Trophoblast cell (in vitro differentiated cells and primary cell): ENCODE measurements around the gene CDC42SE2.

Experiments
- DNase-seq, 2 donors: peaks; one replicate each; pipeline ENCODE4 v3.0.0-alpha.2; 2016
- H2AFZ ChIP-seq: 2 replicates; pipeline ENCODE4 v1.6.1; 2013; ENCODE audit warnings: low read length, moderate library complexity, mild to moderate bottlenecking; ENCODE audit not compliant: insufficient read depth, poor library complexity
- H2AK5ac ChIP-seq: 2 replicates; pipeline ENCODE4 v1.6.1; 2013; ENCODE audit warnings: mild to moderate bottlenecking, low read length
- H2BK120ac ChIP-seq: 2 replicates; pipeline ENCODE4 v1.6.1; 2013; ENCODE audit warnings: low read length, mild to moderate bottlenecking, moderate library complexity; ENCODE audit not compliant: insufficient read depth, poor library complexity
- H2BK12ac ChIP-seq: 2 replicates; pipeline ENCODE4 v1.6.1; 2013; ENCODE audit warnings: mild to moderate bottlenecking, low read length, moderate library complexity
- H2BK5ac ChIP-seq: 2 replicates; pipeline ENCODE4 v1.6.1; 2013; ENCODE audit warnings: low read length, low read depth, moderate library complexity, mild to moderate bottlenecking; ENCODE audit not compliant: poor library complexity
- H3K14ac ChIP-seq: 2 replicates; pipeline ENCODE4 v1.6.1; 2013; ENCODE audit warnings: mild to moderate bottlenecking, low read length
- H3K18ac ChIP-seq: 2 replicates; pipeline ENCODE4 v1.6.1; 2013; ENCODE audit warnings: mild to moderate bottlenecking, low read length
- H3K23ac ChIP-seq: 2 replicates; pipeline ENCODE4 v1.6.1; 2013; ENCODE audit warnings: low read length
- H3K27ac ChIP-seq: 2 replicates; pipeline ENCODE4 v1.5.1; 2013; ENCODE audit warnings: low read depth, mild to moderate bottlenecking, inconsistent platforms, low read length, moderate library complexity
- H3K27me3 ChIP-seq: 2 replicates; pipeline ENCODE4 v1.6.1; 2013; ENCODE audit warnings: inconsistent platforms, mild to moderate bottlenecking, low read length, moderate library complexity; ENCODE audit not compliant: insufficient read depth
- H3K36me3 ChIP-seq, 2 experiments: 1 replicate in 1 of 2; 2 replicates in 1 of 2; pipeline ENCODE4 v1.6.1; 2013; ENCODE audit warnings: low read length in 2 of 2, mild to moderate bottlenecking in 2 of 2, moderate library complexity in 1 of 2; ENCODE audit not compliant: insufficient read depth in 2 of 2, control insufficient read depth in 1 of 2
- H3K4ac ChIP-seq: 2 replicates; pipeline ENCODE4 v1.6.1; 2013; ENCODE audit warnings: low read depth, mild to moderate bottlenecking, low read length, moderate library complexity
- H3K4me1 ChIP-seq, 2 experiments: 1 replicate in 1 of 2; 2 replicates in 1 of 2; pipeline ENCODE4 v1.6.1; 2013; ENCODE audit warnings: low read length in 2 of 2, mild to moderate bottlenecking in 2 of 2, moderate library complexity in 1 of 2; ENCODE audit not compliant: insufficient read depth in 2 of 2, control insufficient read depth in 1 of 2
- H3K4me2 ChIP-seq: 2 replicates; pipeline ENCODE4 v1.6.1; 2013; ENCODE audit warnings: inconsistent platforms, mild to moderate bottlenecking, low read length, moderate library complexity
- H3K4me3 ChIP-seq: 2 replicates; pipeline ENCODE4 v1.5.1; 2013; ENCODE audit warnings: mild to moderate bottlenecking, low read depth, low read length, inconsistent platforms
- H3K79me1 ChIP-seq: one replicate; pipeline ENCODE4 v1.6.1; 2013; ENCODE audit warnings: low read length
- H3K79me2 ChIP-seq: 2 replicates; pipeline ENCODE4 v1.6.1; 2013; ENCODE audit warnings: low read length, mild to moderate bottlenecking; ENCODE audit not compliant: control insufficient read depth, insufficient read depth, poor library complexity
- H3K9ac ChIP-seq: 2 replicates; pipeline ENCODE4 v1.6.1; 2013; ENCODE audit warnings: mild to moderate bottlenecking, low read length
- H3K9me3 ChIP-seq: 2 replicates; pipeline ENCODE4 v1.6.1; 2013; ENCODE audit warnings: low read depth, mild to moderate bottlenecking, control low read depth, inconsistent platforms, low read length; ENCODE audit not compliant: insufficient read depth
- H4K12ac ChIP-seq: 2 replicates; pipeline ENCODE4 v1.6.1; 2013; ENCODE audit warnings: low read depth, mild to moderate bottlenecking, low read length, moderate library complexity
- H4K8ac ChIP-seq: 2 replicates; pipeline ENCODE4 v1.6.1; 2013; ENCODE audit warnings: low read depth, mild to moderate bottlenecking, low read length, moderate library complexity
- H4K91ac ChIP-seq: one replicate; pipeline ENCODE4 v1.6.1; 2013; ENCODE audit warnings: low read depth, mild to moderate bottlenecking, low read length, moderate library complexity
- WGBS: extraction: QIAGEN DNeasy Blood & Tissue Kit; methylation state at CpG from one replicate; pipeline ENCODE4 v1.1.7; 2013; ENCODE audit warnings: missing lambda C conversion rate; ENCODE audit not compliant: insufficient read length, insufficient coverage; ENCODE audit errors: extremely low coverage; 5-methylcytosine and 5-hydroxymethylcytosine counted together

CDC42SE2 gene

DNA sequence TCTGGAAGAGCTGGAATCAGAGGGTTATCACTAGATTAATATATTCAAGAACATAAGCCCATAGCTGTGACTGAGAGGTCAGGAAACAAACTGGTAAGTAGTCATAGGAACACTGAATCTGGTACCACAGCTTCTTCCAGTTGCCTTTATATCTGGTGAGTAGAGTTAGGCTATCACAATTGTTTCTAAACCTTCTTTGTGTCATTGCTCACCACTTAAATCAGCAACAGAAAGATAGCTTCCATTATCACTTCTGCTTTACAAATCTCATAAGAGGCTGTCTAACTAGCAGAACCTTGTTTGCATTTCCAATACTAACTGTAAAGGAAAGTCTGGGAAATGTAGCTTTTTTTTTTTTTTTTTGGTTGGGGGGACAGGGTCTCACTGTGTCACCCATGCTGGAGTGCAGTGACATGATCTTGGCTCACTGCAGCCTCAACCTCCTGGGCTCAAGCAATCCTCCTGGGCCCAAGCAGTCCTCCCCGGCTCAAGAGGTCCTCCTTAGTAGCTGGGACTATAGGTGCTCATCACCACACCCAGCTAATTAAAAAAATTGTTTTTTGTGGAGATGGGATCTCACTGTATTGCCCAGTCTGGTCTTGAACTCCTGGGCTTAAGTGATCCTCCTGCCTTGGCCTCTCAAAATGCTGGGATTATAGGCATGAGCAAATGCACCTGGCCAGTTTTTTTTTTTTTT, 22.0 kb downstream of the CDC42SE2 start:
- no peak for DNase-seq
- H3K4ac ChIP-seq = no peak overlapping the region
- WGBS = no CpG with 5 or more reads among the region's 1 CpG

DNA sequence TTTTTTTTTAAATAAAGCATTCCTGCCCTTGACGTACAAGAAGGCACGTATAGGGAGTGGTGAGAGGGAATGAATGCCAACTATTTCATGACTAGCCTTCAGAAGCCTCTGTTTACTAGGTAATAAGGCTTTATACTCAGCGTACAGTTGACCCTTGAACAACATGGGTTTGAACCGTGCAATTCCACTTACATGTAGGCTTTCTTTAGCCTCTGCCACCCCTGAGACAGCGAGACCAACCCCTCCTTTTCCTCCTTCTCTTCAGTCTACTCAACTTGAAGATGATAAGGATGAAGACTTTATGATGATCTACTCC, 22.5 kb downstream of the CDC42SE2 start:
- Histone ChIP-seq H4K8ac (no peak overlapping the region), H3K9ac (no peak overlapping the region), H4K12ac (no peak overlapping the region), H3K27me3 (no peaks in the 10 kb centered on the region), H2AFZ (no peak overlapping the region), H2BK12ac (no peak overlapping the region), H3K23ac (no peak overlapping the region), H3K79me2 (peaks cover 4% of the 10 kb centered on the region), H3K4me2 (no peak overlapping the region), H3K79me1 (no peaks in the 10 kb centered on the region), H2AK5ac (no peak overlapping the region), H2BK5ac (no peak overlapping the region), H3K9me3 (no peaks in the 10 kb centered on the region), H3K4ac (no peak overlapping the region), H4K91ac (no peak overlapping the region), H3K14ac (no peak overlapping the region), H3K36me3 (peaks cover 0 to 3% of the 10 kb centered on the region in 2 experiments), H3K4me3 (no peak overlapping the region), H3K4me1 (no peaks in the 10 kb centered on the region), H3K18ac (no peak overlapping the region), H2BK120ac (no peak overlapping the region), H3K27ac (no peak overlapping the region)
- peak; percentile 78 to 95 for DNase-seq
- WGBS = no CpG with 5 or more reads among the region's 5 CpGs

More for the DNA sequence above, 22.0 kb downstream of the CDC42SE2 start:
- Histone ChIP-seq H3K23ac (no peak overlapping the region), H2BK12ac (no peak overlapping the region), H3K4me3 (no peak overlapping the region), H3K9me3 (no peaks in the 10 kb centered on the region), H3K18ac (no peak overlapping the region), H3K4me1 (no peaks in the 10 kb centered on the region), H4K8ac (no peak overlapping the region), H4K12ac (no peak overlapping the region), H3K9ac (no peak overlapping the region), H4K91ac (no peak overlapping the region), H2AFZ (no peak overlapping the region), H3K27ac (no peak overlapping the region), H3K36me3 (peaks cover 0 to 3% of the 10 kb centered on the region in 2 experiments), H2AK5ac (no peak overlapping the region), H3K27me3 (no peaks in the 10 kb centered on the region), H2BK120ac (no peak overlapping the region), H3K4me2 (no peak overlapping the region), H3K79me1 (no peaks in the 10 kb centered on the region), H3K14ac (no peak overlapping the region), H3K79me2 (peaks cover 4% of the 10 kb centered on the region), H2BK5ac (no peak overlapping the region)

GRCh38 chr5:131288328-131288727, 24.5 kb downstream of the CDC42SE2 start:
- Histone ChIP-seq H2BK120ac (no peak overlapping the region), H3K23ac (no peak overlapping the region), H3K27ac (no peak overlapping the region), H4K12ac (no peak overlapping the region), H3K36me3 (peaks cover 0 to 3% of the 10 kb centered on the region in 2 experiments), H3K79me1 (no peaks in the 10 kb centered on the region), H2BK12ac (no peak overlapping the region), H4K8ac (no peak overlapping the region), H3K9me3 (no peaks in the 10 kb centered on the region), H3K27me3 (no peaks in the 10 kb centered on the region), H4K91ac (no peak overlapping the region), H3K18ac (no peak overlapping the region), H3K79me2 (peaks cover 4% of the 10 kb centered on the region), H2AFZ (no peak overlapping the region), H3K9ac (no peak overlapping the region), H2BK5ac (no peak overlapping the region), H3K14ac (no peak overlapping the region), H3K4ac (no peak overlapping the region), H3K4me1 (no peaks in the 10 kb centered on the region), H3K4me3 (no peak overlapping the region), H3K4me2 (no peak overlapping the region), H2AK5ac (no peak overlapping the region)
- DNase-seq = no peak
- no CpG with 5 or more reads among the region's 1 CpG for WGBS

DNA sequence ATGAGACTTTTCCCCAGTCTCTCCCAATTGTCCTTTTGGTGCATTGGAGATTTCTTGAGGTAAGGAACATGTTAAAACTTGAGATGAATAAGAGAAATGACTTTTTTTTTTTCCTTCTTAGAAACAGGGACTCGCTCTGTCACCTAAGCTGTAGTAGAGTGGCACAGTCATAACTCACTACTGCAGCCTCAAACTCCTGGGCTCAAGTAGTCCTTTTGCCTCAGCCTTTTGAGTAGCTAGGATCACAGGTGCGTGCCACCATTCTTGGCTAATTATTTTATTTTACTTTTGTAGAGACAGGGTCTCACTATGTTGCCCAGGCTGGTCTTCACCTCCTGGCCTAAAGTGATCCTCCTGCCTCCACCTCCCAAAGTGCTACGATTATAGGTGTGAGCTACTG, 25.9 kb downstream of the CDC42SE2 start:
- no peak overlapping the region for H4K91ac ChIP-seq
- no peak overlapping the region for H2AFZ ChIP-seq
- no peak overlapping the region for H3K4me2 ChIP-seq
- peak overlapping the region; percentile 46 for H3K4ac ChIP-seq
- no peak overlapping the region for H4K8ac ChIP-seq
- no peak overlapping the region for H2BK5ac ChIP-seq
- H3K9ac ChIP-seq = no peak overlapping the region
- H3K27ac ChIP-seq = no peak overlapping the region
- no peak overlapping the region for H2BK120ac ChIP-seq
- DNase-seq = no peak
- no peak overlapping the region for H2BK12ac ChIP-seq
- no peak overlapping the region for H2AK5ac ChIP-seq
- no peaks in the 10 kb centered on the region for H3K27me3 ChIP-seq
- H3K18ac ChIP-seq = no peak overlapping the region
- no peak overlapping the region for H4K12ac ChIP-seq
- H3K4me3 ChIP-seq = no peak overlapping the region
- no peaks in the 10 kb centered on the region for H3K79me1 ChIP-seq
- H3K23ac ChIP-seq = no peak overlapping the region
- no CpG with 5 or more reads among the region's 3 CpGs for WGBS
- no peaks in the 10 kb centered on the region for H3K9me3 ChIP-seq
- peaks cover 0 to 3% of the 10 kb centered on the region in 2 experiments for H3K36me3 ChIP-seq
- no peaks in the 10 kb centered on the region for H3K4me1 ChIP-seq
- no peak overlapping the region for H3K14ac ChIP-seq
- peaks cover 4% of the 10 kb centered on the region for H3K79me2 ChIP-seq
